ENCODE measurements around the gene SERTAD1.

SERTAD1 gene

DNA sequence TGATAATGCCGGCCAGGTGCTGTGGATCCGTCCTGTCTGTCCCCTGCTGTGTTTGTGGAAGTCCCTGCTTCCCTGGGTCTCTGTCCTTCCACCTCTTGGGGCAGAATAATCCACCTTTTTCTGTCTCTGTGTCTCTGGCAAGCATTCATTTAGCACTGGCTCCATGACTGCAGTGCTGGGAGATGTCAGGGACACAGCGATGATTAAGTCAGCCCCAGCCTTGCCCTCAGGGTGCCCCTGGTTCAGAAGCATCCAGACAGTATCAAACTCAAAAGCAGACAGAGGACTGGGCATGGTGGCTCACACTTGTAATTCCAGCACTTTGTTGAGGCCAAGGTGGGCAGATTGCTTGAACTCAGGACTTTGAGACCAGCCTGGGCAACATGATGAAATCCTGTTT lies 37.3 kb downstream of the SERTAD1 start:
- H3K4me2 ChIP-seq (ENCODE audit: low read length): no peak overlapping the region
- H3K4me1 ChIP-seq: peaks cover 10% of the 10 kb centered on the region
- TF ChIP-seq, protein P1, sequence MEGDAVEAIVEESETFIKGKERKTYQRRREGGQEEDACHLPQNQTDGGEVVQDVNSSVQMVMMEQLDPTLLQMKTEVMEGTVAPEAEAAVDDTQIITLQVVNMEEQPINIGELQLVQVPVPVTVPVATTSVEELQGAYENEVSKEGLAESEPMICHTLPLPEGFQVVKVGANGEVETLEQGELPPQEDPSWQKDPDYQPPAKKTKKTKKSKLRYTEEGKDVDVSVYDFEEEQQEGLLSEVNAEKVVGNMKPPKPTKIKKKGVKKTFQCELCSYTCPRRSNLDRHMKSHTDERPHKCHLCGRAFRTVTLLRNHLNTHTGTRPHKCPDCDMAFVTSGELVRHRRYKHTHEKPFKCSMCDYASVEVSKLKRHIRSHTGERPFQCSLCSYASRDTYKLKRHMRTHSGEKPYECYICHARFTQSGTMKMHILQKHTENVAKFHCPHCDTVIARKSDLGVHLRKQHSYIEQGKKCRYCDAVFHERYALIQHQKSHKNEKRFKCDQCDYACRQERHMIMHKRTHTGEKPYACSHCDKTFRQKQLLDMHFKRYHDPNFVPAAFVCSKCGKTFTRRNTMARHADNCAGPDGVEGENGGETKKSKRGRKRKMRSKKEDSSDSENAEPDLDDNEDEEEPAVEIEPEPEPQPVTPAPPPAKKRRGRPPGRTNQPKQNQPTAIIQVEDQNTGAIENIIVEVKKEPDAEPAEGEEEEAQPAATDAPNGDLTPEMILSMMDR (IDR thresholded peaks at IDR 0.05): no peak

GRCh38 chr19:40387155-40387554 lies 38.6 kb downstream of the SERTAD1 start:
- Histone ChIP-seq H3K27me3 (ENCODE audit: control insufficient read depth, insufficient read depth, low read length) (no peaks in the 10 kb centered on the region), H3K79me2 (no peaks in the 10 kb centered on the region), H3K4me3 (ENCODE audit: low read depth, low read length) (no peak overlapping the region), H2AFZ (no peak overlapping the region), H3K9me3 (ENCODE audit: control insufficient read depth, low read length) (no peaks in the 10 kb centered on the region), H3K4me2 (ENCODE audit: low read length) (no peak overlapping the region), H3K9ac (no peak overlapping the region), H3K27ac (no peak overlapping the region), H3K4me1 (no peaks in the 10 kb centered on the region), H3K36me3 (ENCODE audit: control insufficient read depth, insufficient read depth, low read length) (no peaks in the 10 kb centered on the region)
- TF ChIP-seq, protein P1 (IDR thresholded peaks at IDR 0.05): no peak

More for the DNA sequence above, 37.3 kb downstream of the SERTAD1 start:
- no peaks in the 10 kb centered on the region for H3K79me2 ChIP-seq
- H3K36me3 ChIP-seq (ENCODE audit: control insufficient read depth, insufficient read depth, low read length): no peaks in the 10 kb centered on the region
- no peak overlapping the region for H3K27ac ChIP-seq
- no peak overlapping the region for H3K4me3 ChIP-seq (ENCODE audit: low read depth, low read length)
- no peak overlapping the region for H3K9ac ChIP-seq
- H3K9me3 ChIP-seq (ENCODE audit: control insufficient read depth, low read length): no peaks in the 10 kb centered on the region
- H2AFZ ChIP-seq: no peak overlapping the region
- H3K27me3 ChIP-seq (ENCODE audit: control insufficient read depth, insufficient read depth, low read length): no peaks in the 10 kb centered on the region

DNA sequence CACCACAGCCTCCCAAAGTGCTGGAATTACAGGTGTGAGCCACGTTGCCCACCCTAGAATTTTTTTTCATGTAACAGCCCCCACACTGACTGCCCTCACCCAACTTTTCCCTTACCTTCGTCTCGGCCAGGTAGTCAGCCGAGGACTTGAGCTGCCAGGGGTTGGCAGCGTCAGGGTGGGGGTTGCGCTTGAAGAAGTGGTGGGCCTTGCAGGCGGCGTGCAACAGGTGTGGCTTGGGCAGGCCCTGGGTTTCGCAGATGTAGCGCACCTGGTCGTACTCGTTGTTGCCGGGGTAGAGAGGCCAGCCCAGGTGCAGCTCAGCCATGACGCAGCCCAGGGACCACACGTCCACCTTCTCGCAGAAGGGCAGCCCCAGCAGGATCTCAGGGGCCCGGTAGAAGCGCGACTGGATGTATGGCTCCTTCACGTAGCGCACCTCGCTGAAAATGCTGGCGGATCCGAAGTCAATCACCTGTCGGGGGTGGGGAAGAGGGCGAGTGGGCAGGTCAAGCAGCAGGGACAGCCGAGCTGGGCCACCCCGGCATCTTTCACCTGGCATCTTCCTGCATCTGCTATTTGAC lies 42.0 kb downstream of the SERTAD1 start:
- no peak overlapping the region for H3K9ac ChIP-seq
- H3K4me1 ChIP-seq: no peaks in the 10 kb centered on the region
- no peak overlapping the region for H3K4me2 ChIP-seq (ENCODE audit: low read length)
- H3K36me3 ChIP-seq (ENCODE audit: control insufficient read depth, insufficient read depth, low read length): no peaks in the 10 kb centered on the region
- no peaks in the 10 kb centered on the region for H3K79me2 ChIP-seq
- no peak overlapping the region for H3K27ac ChIP-seq
- no peaks in the 10 kb centered on the region for H3K9me3 ChIP-seq (ENCODE audit: control insufficient read depth, low read length)
- H2AFZ ChIP-seq: no peak overlapping the region
- H3K27me3 ChIP-seq (ENCODE audit: control insufficient read depth, insufficient read depth, low read length): no peaks in the 10 kb centered on the region
- TF ChIP-seq, protein P1 (IDR thresholded peaks at IDR 0.05): no peak
- no peak overlapping the region for H3K4me3 ChIP-seq (ENCODE audit: low read depth, low read length)

DNA sequence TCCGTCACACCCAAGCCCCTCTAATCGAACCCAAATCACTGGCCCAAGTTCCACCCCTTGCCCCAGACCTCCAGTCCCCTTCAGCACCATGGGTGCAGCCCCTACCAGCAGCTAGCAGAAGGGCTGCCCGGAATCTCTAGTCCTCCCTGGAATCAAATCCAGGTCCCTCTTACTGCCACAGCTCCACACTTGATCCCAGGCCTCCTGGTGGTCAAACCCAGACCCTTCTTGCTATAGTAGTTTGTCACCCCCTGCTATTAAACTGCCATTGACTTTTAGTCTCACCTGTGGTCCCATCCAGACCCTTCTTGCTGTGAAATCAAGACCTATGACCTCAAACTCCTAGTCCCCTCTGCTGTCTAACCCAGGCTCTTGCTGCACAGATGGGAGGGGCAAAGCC lies 44.5 kb downstream of the SERTAD1 start:
- H3K4me3 ChIP-seq (ENCODE audit: low read depth, low read length): no peak overlapping the region
- H3K36me3 ChIP-seq (ENCODE audit: control insufficient read depth, insufficient read depth, low read length): no peaks in the 10 kb centered on the region
- H3K27me3 ChIP-seq (ENCODE audit: control insufficient read depth, insufficient read depth, low read length): no peaks in the 10 kb centered on the region
- no peaks in the 10 kb centered on the region for H3K79me2 ChIP-seq
- no peaks in the 10 kb centered on the region for H3K4me1 ChIP-seq
- no peak overlapping the region for H3K27ac ChIP-seq
- TF ChIP-seq, protein P1 (IDR thresholded peaks at IDR 0.05): no peak
- no peaks in the 10 kb centered on the region for H3K9me3 ChIP-seq (ENCODE audit: control insufficient read depth, low read length)
- H2AFZ ChIP-seq: no peak overlapping the region
- no peak overlapping the region for H3K4me2 ChIP-seq (ENCODE audit: low read length)
- no peak overlapping the region for H3K9ac ChIP-seq

All from parathyroid adenoma (tissue), 2 donors.